ENCODE results near the gene CCDC136. TPM values are rescaled to one million over a fixed set of nuclear protein-coding genes. Genes with fewer than 3 reads are reported as not detected.

Gene CCDC136
- total RNA-seq, 1 experiment from 2014 or later: 1.1 TPM

DNA sequence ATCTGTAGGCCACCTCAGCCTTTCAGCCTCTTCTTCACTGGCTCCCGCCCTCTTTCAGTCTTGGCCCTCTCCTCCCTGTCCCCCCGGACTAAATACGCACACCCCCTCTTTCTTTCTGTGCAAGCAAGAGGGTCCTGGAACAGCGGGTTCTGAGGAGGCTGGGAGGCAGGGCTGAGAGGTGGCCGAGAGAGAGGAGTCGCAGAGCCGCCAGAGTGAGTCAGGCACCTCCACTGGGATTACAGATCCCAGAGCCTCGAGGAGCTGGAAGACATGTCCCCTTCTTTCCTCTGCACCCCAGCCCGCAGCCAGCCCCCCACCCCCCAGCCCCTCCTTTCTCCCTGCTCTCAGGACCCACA is 182 bp downstream of the CCDC136 start:
- Histone ChIP-seq H3K4me3 (ENCODE audit: low read depth in 2 of 2, low read length in 2 of 2) (peak overlapping the region; percentile 63 to 65; a peak in 2 of 4 replicates), H3K4me1 (ENCODE audit: control insufficient read depth, insufficient read depth, low read length) (no peaks in the 10 kb centered on the region; the same call in 1 of the 2 replicates), H3K36me3 (ENCODE audit: control insufficient read depth, insufficient read depth, low read length) (no peaks in the 10 kb centered on the region; the same call in 1 of the 2 replicates), H3K9me3 (ENCODE audit: control insufficient read depth, insufficient read depth, low read depth, low read length) (no peaks in the 10 kb centered on the region), H3K27ac (ENCODE audit: low read length) (no peak overlapping the region), H3K27me3 (ENCODE audit: control insufficient read depth, insufficient read depth, low read length) (peaks cover 14% of the 10 kb centered on the region)
- ATAC-seq (no peak), DNase-seq (ENCODE audit: low read depth, low spot score) (no peak)
- intact Hi-C loops (cut with micrococcal nuclease; ENCODE audit: unreplicated experiment) (loop anchor here (5.0 kb wide), 1 partner anchor 90 kb away; no protein-coding TSS in a partner anchor), in situ Hi-C loops (cut with HindIII; ENCODE audit: low pct_unique_long_range_greater_than_20kb, low sequenced_read_pairs) (no loop called here)
- TF ChIP-seq TCF7L2 (IDR thresholded peaks at IDR 0.05; ENCODE audit: low read depth, low read length): no peak
- no peak for TF ChIP-seq POLR2AphosphoS5 (IDR thresholded peaks at IDR 0.05; ENCODE audit: low read depth, low read length)
- no peak for TF ChIP-seq SIN3A (IDR thresholded peaks at IDR 0.05; ENCODE audit: borderline replicate concordance, insufficient read depth, low read depth, low read length)
- TF ChIP-seq, protein P1, sequence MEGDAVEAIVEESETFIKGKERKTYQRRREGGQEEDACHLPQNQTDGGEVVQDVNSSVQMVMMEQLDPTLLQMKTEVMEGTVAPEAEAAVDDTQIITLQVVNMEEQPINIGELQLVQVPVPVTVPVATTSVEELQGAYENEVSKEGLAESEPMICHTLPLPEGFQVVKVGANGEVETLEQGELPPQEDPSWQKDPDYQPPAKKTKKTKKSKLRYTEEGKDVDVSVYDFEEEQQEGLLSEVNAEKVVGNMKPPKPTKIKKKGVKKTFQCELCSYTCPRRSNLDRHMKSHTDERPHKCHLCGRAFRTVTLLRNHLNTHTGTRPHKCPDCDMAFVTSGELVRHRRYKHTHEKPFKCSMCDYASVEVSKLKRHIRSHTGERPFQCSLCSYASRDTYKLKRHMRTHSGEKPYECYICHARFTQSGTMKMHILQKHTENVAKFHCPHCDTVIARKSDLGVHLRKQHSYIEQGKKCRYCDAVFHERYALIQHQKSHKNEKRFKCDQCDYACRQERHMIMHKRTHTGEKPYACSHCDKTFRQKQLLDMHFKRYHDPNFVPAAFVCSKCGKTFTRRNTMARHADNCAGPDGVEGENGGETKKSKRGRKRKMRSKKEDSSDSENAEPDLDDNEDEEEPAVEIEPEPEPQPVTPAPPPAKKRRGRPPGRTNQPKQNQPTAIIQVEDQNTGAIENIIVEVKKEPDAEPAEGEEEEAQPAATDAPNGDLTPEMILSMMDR (IDR thresholded peaks at IDR 0.05): no peak
- TF ChIP-seq, protein P2, sequence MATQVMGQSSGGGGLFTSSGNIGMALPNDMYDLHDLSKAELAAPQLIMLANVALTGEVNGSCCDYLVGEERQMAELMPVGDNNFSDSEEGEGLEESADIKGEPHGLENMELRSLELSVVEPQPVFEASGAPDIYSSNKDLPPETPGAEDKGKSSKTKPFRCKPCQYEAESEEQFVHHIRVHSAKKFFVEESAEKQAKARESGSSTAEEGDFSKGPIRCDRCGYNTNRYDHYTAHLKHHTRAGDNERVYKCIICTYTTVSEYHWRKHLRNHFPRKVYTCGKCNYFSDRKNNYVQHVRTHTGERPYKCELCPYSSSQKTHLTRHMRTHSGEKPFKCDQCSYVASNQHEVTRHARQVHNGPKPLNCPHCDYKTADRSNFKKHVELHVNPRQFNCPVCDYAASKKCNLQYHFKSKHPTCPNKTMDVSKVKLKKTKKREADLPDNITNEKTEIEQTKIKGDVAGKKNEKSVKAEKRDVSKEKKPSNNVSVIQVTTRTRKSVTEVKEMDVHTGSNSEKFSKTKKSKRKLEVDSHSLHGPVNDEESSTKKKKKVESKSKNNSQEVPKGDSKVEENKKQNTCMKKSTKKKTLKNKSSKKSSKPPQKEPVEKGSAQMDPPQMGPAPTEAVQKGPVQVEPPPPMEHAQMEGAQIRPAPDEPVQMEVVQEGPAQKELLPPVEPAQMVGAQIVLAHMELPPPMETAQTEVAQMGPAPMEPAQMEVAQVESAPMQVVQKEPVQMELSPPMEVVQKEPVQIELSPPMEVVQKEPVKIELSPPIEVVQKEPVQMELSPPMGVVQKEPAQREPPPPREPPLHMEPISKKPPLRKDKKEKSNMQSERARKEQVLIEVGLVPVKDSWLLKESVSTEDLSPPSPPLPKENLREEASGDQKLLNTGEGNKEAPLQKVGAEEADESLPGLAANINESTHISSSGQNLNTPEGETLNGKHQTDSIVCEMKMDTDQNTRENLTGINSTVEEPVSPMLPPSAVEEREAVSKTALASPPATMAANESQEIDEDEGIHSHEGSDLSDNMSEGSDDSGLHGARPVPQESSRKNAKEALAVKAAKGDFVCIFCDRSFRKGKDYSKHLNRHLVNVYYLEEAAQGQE (IDR thresholded peaks at IDR 0.05; ENCODE audit: insufficient read depth in 1 of 2, low read depth in 2 of 2, low read length in 1 of 2): no peak
- no TSS peak for BruUV-seq (replicated peaks)
- CTCF ChIA-PET: no interaction called here
- POLR2A ChIA-PET: no interaction called here

DNA sequence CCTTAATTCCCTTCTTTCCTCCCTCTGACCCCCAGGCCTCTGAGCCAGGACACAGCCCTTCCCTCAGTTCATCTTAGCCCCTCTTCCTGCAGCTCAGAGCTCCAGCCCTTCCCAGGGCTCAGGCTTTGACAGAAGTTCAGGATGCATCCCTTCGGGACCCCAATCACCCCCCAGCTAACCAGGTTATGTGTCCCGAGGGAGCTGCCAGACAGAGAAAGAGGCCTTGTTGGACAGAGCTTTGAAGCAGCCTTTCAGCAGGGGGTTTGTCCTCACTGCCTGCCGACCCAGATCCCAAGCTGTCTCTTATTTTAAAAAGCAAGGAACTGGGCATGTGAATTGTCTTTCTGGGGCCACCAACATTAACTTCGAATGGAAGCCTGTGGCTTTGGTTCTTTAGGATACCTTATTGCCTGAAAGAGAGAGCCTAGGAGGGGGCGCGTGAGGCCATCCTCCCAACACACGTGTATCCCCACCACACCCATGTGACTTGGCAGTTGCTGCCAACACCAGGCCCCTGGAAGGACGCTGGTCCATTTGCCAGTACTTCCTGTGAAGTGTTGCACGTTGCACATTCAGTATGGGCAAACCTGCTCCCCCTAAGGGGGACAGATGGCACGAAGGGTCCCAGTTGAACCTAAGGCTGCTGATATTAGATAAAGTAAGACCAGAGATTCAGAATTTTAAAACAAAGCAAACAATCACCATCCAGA is 858 bp downstream of the CCDC136 start:
- TF ChIP-seq POLR2AphosphoS5 (IDR thresholded peaks at IDR 0.05; ENCODE audit: low read depth, low read length) (no peak), SIN3A (IDR thresholded peaks at IDR 0.05; ENCODE audit: borderline replicate concordance, insufficient read depth, low read depth, low read length) (no peak), TCF7L2 (IDR thresholded peaks at IDR 0.05; ENCODE audit: low read depth, low read length) (no peak)
- TF ChIP-seq, protein P2 (IDR thresholded peaks at IDR 0.05; ENCODE audit: insufficient read depth in 1 of 2, low read depth in 2 of 2, low read length in 1 of 2): no peak
- TF ChIP-seq, protein P1 (IDR thresholded peaks at IDR 0.05): no peak
- Histone ChIP-seq H3K4me1 (ENCODE audit: control insufficient read depth, insufficient read depth, low read length) (no peaks in the 10 kb centered on the region; the same call in 1 of the 2 replicates), H3K9me3 (ENCODE audit: control insufficient read depth, insufficient read depth, low read depth, low read length) (no peaks in the 10 kb centered on the region), H3K27me3 (ENCODE audit: control insufficient read depth, insufficient read depth, low read length) (peaks cover 11% of the 10 kb centered on the region), H3K4me3 (ENCODE audit: low read depth in 2 of 2, low read length in 2 of 2) (no peak overlapping the region; a peak in 1 of 4 replicates), H3K27ac (ENCODE audit: low read length) (no peak overlapping the region), H3K36me3 (ENCODE audit: control insufficient read depth, insufficient read depth, low read length) (no peaks in the 10 kb centered on the region; the same call in 1 of the 2 replicates)
- in situ Hi-C loops (cut with HindIII; ENCODE audit: low pct_unique_long_range_greater_than_20kb, low sequenced_read_pairs) (no loop called here), intact Hi-C loops (cut with micrococcal nuclease; ENCODE audit: unreplicated experiment) (loop anchor here (5.0 kb wide), 1 partner anchor 90 kb away; no protein-coding TSS in a partner anchor)
- no peak for ATAC-seq
- ChIA-PET POLR2A (no interaction called here), CTCF (no interaction called here)
- no TSS peak for BruUV-seq (replicated peaks)
- DNase-seq (ENCODE audit: low read depth, low spot score): no peak

Data from Panc1 (cell line).